Loucy (cell line): ENCODE measurements around the gene SHISAL1.

ENCODE experiments used
- H2AFZ ChIP-seq: fragments of 200-600 bp; sonication (generic); 2 replicates; pipeline ENCODE4 v1.6.0; 2016; ENCODE audit warnings: antibody characterized with exemption, mild to moderate bottlenecking, low read length, moderate library complexity
- H3F3A ChIP-seq: fragments of 200-600 bp; 2 replicates; pipeline ENCODE4 v1.6.0; 2016; ENCODE audit warnings: antibody characterized with exemption, low read depth, mild to moderate bottlenecking
- H3K27me3 ChIP-seq: fragments of 200-600 bp; sonication (generic); 2 replicates; pipeline ENCODE4 v1.6.1; 2014; ENCODE audit warnings: low read length, mild to moderate bottlenecking; ENCODE audit not compliant: insufficient read depth, poor library complexity, severe bottlenecking
- H3K36me3 ChIP-seq: fragments of 200-600 bp; sonication (generic); 2 replicates; pipeline ENCODE4 v1.6.1; 2016; ENCODE audit warnings: low read length; ENCODE audit not compliant: insufficient read depth
- H3K4me1 ChIP-seq: fragments of 200-600 bp; sonication (generic); 2 replicates; pipeline ENCODE4 v1.5.1; 2014; ENCODE audit warnings: low read length, mild to moderate bottlenecking; ENCODE audit not compliant: insufficient read depth, poor library complexity, severe bottlenecking
- H3K4me2 ChIP-seq: fragments of 200-600 bp; sonication (generic); 2 replicates; pipeline ENCODE4 v1.6.0; 2014; ENCODE audit warnings: antibody characterized with exemption, low read length, low read depth, mild to moderate bottlenecking; ENCODE audit not compliant: poor library complexity, severe bottlenecking
- H3K4me3 ChIP-seq: fragments of 200-600 bp; sonication (generic); 2 replicates; pipeline ENCODE4 v1.5.1; 2014; ENCODE audit warnings: low read length, mild to moderate bottlenecking, mixed read lengths; ENCODE audit not compliant: poor library complexity, severe bottlenecking
- H3K79me2 ChIP-seq: fragments of 200-600 bp; sonication (generic); 2 replicates; pipeline ENCODE4 v1.6.1; 2014; ENCODE audit warnings: low read length; ENCODE audit not compliant: insufficient read depth
- H3K9ac ChIP-seq: fragments of 200-600 bp; sonication (generic); 2 replicates; pipeline ENCODE4 v1.6.0; 2014; ENCODE audit warnings: mild to moderate bottlenecking, low read depth, low read length, moderate library complexity; ENCODE audit not compliant: poor library complexity, severe bottlenecking
- H3K9me2 ChIP-seq: fragments of 200-600 bp; sonication (generic); replicated peaks from 2 replicates; pipeline ENCODE4 v1.6.1; 2016; ENCODE audit warnings: low read depth, low read length, mixed read lengths
- H3K9me3 ChIP-seq: fragments of 200-600 bp; sonication (generic); 2 replicates; pipeline ENCODE4 v1.6.1; 2014; ENCODE audit warnings: mild to moderate bottlenecking, antibody characterized with exemption, low read length, low read depth; ENCODE audit not compliant: insufficient read depth
- H4K20me1 ChIP-seq: fragments of 200-600 bp; sonication (generic); 2 replicates; pipeline ENCODE4 v1.6.0; 2014; ENCODE audit warnings: antibody characterized with exemption, low read length, mild to moderate bottlenecking; ENCODE audit not compliant: insufficient read depth, poor library complexity, severe bottlenecking
- CTCF ChIP-seq: fragments of 200-600 bp; sonication (generic); conservative IDR thresholded peaks from 2 replicates; pipeline ENCODE4 v1.5.1; 2014; ENCODE audit warnings: mild to moderate bottlenecking, antibody characterized with exemption, low read length
- EZH2phosphoT487 ChIP-seq: fragments of 200-600 bp; IDR thresholded peaks from 2 replicates; pipeline ENCODE4 v1.6.1; 2018; ENCODE audit warnings: antibody characterized with exemption, mild to moderate bottlenecking, moderate library complexity, borderline replicate concordance

Gene SHISAL1

GRCh38 chr22:44275631-44275995, 37.1 kb downstream of the SHISAL1 start:
- no peaks in the 10 kb centered on the region for H3K9me3 ChIP-seq
- H4K20me1 ChIP-seq: no peaks in the 10 kb centered on the region
- H3F3A ChIP-seq: no peaks in the 10 kb centered on the region
- no peak overlapping the region for H3K4me2 ChIP-seq
- no peak overlapping the region for H3K9ac ChIP-seq
- H2AFZ ChIP-seq: no peak overlapping the region
- H3K4me3 ChIP-seq: no peak overlapping the region
- no peaks in the 10 kb centered on the region for H3K36me3 ChIP-seq
- TF ChIP-seq EZH2phosphoT487: no peak
- TF ChIP-seq CTCF: no peak
- no peaks in the 10 kb centered on the region for H3K27me3 ChIP-seq
- no peaks in the 10 kb centered on the region for H3K79me2 ChIP-seq
- H3K9me2 ChIP-seq: no peaks in the 10 kb centered on the region
- H3K4me1 ChIP-seq: no peaks in the 10 kb centered on the region

GRCh38 chr22:44274918-44275630, 37.7 kb downstream of the SHISAL1 start:
- Histone ChIP-seq H2AFZ (no peak overlapping the region), H3K4me3 (no peak overlapping the region), H3K9ac (no peak overlapping the region), H3F3A (no peaks in the 10 kb centered on the region), H3K4me2 (no peak overlapping the region), H3K9me2 (no peaks in the 10 kb centered on the region), H3K4me1 (no peaks in the 10 kb centered on the region), H3K36me3 (no peaks in the 10 kb centered on the region), H3K79me2 (no peaks in the 10 kb centered on the region), H3K9me3 (no peaks in the 10 kb centered on the region), H4K20me1 (no peaks in the 10 kb centered on the region), H3K27me3 (no peaks in the 10 kb centered on the region)
- no peak for TF ChIP-seq CTCF
- TF ChIP-seq EZH2phosphoT487: no peak

GRCh38 chr22:44273175-44273574, 39.6 kb downstream of the SHISAL1 start:
- Histone ChIP-seq H3K27me3 (no peaks in the 10 kb centered on the region), H3K9me3 (no peaks in the 10 kb centered on the region), H3K4me3 (no peak overlapping the region), H3K79me2 (no peaks in the 10 kb centered on the region), H2AFZ (no peak overlapping the region), H3K4me1 (no peaks in the 10 kb centered on the region), H3K9ac (no peak overlapping the region), H3K9me2 (no peaks in the 10 kb centered on the region), H3F3A (no peaks in the 10 kb centered on the region), H3K4me2 (no peak overlapping the region), H3K36me3 (no peaks in the 10 kb centered on the region), H4K20me1 (no peaks in the 10 kb centered on the region)
- TF ChIP-seq EZH2phosphoT487 (no peak), CTCF (no peak)
